Activated CD4-positive, alpha-beta T cell treated with anti-CD3 and anti-CD28 coated beads, Interleukin-2, amount 50 U/mL, for 24 hours (primary cell): ENCODE results near the gene HOXC4.
A peak's percentile ranks its signal among the peaks of the same experiment; 100 is the strongest.

Source experiments
- DNase-seq, 2 donors: peaks; one replicate each; pipeline ENCODE4 v3.0.0-alpha.2; 2020; ENCODE audit warnings: low read depth in 1 of 2, low spot score in 1 of 2

Gene HOXC4

GRCh38 chr12:54053751-54054741, at the start of gene HOXC4:
TSS of gene HOXC4 (plus strand) at chr12:54053835. CDS start at chr12:54053923, 88 bp downstream.
- no peak for DNase-seq

- no peak for DNase-seq
Observed at GRCh38 chr12:54004063-54004840, 49.4 kb upstream of the HOXC4 start.

GRCh38 chr12:54004841-54005530, 48.6 kb upstream of the HOXC4 start:
- no peak for DNase-seq

- no peak for DNase-seq
Observed at GRCh38 chr12:54005531-54005852, 48.1 kb upstream of the HOXC4 start.

- DNase-seq, result peak; percentile 78 to 81
Observed at GRCh38 chr12:54005853-54006558, 47.6 kb upstream of the HOXC4 start.

GRCh38 chr12:54006559-54007220, 46.9 kb upstream of the HOXC4 start:
- no peak for DNase-seq

GRCh38 chr12:54007538-54008259, 45.9 kb upstream of the HOXC4 start:
- no peak for DNase-seq

- DNase-seq, result no peak
Observed at GRCh38 chr12:54008260-54008552, 45.4 kb upstream of the HOXC4 start.

GRCh38 chr12:54009171-54010052, 44.2 kb upstream of the HOXC4 start:
- no peak for DNase-seq

- no peak for DNase-seq
Observed at GRCh38 chr12:54010053-54010971, 43.3 kb upstream of the HOXC4 start.

GRCh38 chr12:54010972-54011664, 42.5 kb upstream of the HOXC4 start:
- no peak for DNase-seq

GRCh38 chr12:54011665-54012532, 41.7 kb upstream of the HOXC4 start:
- DNase-seq, result no peak

GRCh38 chr12:54012631-54013409, 40.8 kb upstream of the HOXC4 start:
- DNase-seq, result no peak

GRCh38 chr12:54014377-54015017, 39.1 kb upstream of the HOXC4 start:
- DNase-seq, result no peak
